Skin epidermis (tissue), 12 donors: Measurements from ENCODE around the gene ZBTB11.
A peak's percentile ranks its signal among the peaks of the same experiment; 100 is the strongest.
"Not testable (repeated sequence)": the region's sequence is repeated elsewhere in the genome, so short reads cannot be mapped to it uniquely, and the experiment has no call there.

Source experiments
- H3K27ac ChIP-seq, 21 experiments: fragments of 200-600 bp; sonication (generic) in 11 of 21; one replicate each; pipeline ENCODE4 v1.5.0; 2020; ENCODE audit warnings: mild to moderate bottlenecking in 3 of 21, inconsistent platforms in 2 of 21, moderate library complexity in 2 of 21
- H3K4me3 ChIP-seq, 7 experiments: fragments of 200-600 bp; sonication (generic) in 2 of 7; one replicate each; pipeline ENCODE4 v1.5.0; 2020; ENCODE audit warnings: inconsistent platforms in 2 of 7, mild to moderate bottlenecking in 2 of 7, moderate library complexity in 1 of 7

Gene ZBTB11

DNA sequence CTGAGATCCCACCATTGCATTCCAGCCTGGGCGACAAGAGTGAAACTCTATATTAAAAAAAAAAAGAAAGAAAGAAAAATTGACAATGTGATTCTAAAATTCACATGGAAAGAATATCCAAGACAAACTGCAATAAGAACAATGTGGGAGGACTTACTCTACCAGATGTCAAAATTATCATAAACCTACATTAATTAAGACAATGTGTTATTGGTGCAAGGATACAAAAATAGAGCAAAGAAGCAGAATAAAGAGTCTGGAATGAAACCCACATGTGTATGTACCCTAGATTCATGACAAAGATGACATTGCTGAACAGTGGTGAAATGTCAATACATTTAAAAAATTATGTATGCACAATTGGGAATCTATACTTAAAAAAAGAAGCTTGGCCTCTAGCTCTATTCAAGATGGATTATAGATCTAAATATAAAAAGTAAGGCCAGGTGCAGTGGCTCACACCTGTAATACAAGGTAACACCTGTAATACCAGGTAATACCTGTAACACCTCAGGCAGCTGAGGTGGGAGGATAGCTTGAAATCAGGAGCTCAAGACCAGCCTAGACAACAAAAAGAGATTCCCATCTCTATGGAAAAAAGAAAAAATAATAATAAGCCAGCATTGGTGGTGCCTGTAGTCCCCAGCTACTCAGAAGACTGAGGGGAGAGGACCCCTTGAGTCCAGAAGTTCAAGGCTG is 45.7 kb downstream of the ZBTB11 start:
- Histone ChIP-seq H3K27ac (no peak overlapping the region), H3K4me3 (no peak overlapping the region)

DNA sequence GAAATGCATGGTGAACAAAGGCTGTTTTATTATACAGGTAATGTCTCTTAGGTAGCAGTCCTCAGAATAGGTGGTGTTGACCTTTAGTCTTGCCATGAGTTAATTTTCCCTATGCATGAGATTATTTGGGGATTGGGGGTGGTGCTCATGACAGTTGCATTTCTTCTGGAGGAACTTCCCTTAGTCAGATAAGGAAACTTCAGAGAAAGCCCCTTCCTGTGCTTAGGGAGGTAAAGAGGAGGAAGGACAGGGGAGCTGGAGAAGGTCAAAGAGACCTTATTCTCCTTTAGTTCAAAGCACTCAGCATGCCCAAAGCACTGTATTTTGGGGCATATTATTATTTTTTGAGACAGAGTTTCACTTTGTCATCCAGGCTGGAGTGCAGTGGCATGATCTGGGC is 47.7 kb downstream of the ZBTB11 start:
- no peak overlapping the region for H3K27ac ChIP-seq
- no peak overlapping the region for H3K4me3 ChIP-seq

DNA sequence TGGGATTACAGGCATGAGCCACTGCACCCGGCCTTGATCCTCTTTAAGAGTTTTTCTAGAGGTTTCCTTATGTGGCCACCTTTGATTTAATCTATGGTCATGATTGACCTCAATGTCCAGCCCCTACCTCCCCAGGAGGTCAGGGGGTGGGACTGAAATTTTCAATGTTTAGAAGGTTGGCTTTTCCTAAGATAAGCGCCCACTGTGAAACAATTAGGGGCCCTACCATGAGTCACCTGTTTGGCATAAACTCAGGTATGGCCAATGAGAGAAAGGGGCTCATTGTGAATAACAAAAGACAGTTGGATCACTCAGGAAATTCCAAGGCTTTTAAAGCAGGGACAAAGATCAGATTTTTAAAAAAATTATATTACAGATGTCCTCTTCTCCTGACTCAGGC is 51.1 kb downstream of the ZBTB11 start:
- H3K27ac ChIP-seq: no peak overlapping the region
- no peak overlapping the region for H3K4me3 ChIP-seq

DNA sequence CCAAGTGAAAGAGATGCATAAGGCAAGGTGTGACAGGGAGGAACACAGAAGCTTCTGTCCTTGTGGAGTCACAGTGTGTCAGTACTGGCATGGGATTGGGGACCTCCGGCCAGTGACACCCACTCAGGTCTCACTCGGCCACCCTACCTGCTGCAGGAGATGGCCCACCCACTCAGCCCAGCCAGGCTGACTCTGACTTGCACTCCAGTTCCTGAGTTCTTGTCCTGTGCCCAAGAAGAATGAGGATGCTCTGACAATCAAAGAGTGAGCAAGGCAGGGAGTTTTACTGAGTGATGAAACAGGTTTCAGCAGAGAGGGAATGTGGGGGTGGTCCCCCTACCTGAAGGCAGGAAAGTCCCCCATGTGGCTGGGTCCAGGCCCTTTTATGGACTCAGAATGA is 52.1 kb downstream of the ZBTB11 start:
- H3K27ac ChIP-seq: no peak overlapping the region
- H3K4me3 ChIP-seq: no peak overlapping the region

DNA sequence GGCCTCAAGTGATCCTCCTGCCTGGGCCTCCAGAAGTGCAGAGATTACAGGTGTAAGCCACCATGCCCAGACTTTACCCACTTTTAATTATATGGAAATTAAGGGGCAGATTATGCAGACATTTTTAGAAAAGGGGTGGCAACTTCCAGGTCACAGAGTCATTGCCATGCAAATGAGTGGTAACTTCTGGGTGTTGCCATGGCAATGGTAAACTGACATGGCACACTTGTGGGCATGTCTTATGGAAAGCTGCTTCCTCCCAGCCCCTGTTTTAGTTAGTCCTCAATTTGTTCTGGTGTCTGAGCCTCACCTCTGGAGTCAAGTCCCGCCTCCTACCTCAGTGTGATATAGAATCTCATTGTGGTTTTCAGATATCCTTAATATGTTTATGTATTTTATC is 53.3 kb downstream of the ZBTB11 start:
- H3K4me3 ChIP-seq: no peak overlapping the region
- H3K27ac ChIP-seq: no peak overlapping the region

DNA sequence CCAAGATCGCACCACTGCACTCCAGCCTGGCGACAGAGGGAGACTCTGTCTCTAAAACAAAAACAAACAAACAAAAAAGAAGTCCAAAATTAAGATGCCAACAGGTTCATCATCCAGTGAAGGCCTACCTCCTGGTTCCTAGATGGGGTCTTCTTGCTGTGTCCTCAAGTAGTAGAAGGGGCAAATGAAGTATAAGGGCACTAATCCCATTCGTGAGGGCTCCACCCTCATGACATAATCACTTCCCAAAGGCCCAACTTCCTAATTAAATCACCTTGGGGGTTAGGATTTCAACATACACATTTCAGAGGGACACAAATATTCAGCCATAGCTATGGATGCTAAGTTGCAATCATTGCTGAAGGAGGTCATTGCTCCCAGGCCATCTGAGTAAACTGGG is 57.2 kb downstream of the ZBTB11 start:
- H3K27ac ChIP-seq: no peak overlapping the region
- no peak overlapping the region for H3K4me3 ChIP-seq

DNA sequence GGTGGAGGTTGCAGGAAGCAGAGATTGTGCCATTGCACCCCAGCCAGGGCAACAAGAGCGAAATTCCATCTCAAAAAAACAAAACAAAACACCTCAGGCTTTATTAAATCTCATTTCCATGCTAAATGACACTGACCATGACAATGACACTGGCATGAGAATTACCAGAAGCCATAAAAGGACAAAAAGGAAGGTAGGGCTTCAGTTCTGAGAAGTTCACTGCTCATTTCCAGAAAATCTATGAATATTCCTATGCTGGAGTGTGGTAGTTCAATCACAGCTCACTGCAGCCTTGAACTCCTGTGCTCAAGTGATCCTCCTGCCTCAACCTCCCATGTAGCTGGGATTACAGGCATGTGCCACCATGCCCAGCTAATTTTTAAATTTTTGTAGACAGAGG is 58.2 kb downstream of the ZBTB11 start:
- H3K4me3 ChIP-seq: no peak overlapping the region
- no peak overlapping the region for H3K27ac ChIP-seq

DNA sequence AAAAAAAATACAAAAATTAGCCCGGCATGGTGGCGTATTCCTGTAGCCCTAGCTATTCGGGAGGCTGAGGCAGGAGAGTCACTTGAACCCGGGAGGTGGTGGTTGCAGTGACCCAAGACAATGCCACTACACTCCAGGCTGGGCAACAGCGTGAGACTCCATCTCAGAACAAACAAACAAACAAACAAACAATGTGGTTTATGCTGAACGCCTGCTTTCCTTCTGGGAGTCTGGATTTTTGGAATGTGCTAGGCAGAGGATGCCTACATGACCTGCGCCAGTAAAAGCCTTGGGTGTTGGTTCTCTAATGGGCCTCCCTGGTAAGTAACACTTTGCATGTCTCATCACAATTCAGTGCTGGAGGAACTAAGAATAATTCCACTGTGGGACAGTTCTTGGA is 59.5 kb downstream of the ZBTB11 start:
- H3K27ac ChIP-seq: no peak overlapping the region
- no peak overlapping the region for H3K4me3 ChIP-seq

DNA sequence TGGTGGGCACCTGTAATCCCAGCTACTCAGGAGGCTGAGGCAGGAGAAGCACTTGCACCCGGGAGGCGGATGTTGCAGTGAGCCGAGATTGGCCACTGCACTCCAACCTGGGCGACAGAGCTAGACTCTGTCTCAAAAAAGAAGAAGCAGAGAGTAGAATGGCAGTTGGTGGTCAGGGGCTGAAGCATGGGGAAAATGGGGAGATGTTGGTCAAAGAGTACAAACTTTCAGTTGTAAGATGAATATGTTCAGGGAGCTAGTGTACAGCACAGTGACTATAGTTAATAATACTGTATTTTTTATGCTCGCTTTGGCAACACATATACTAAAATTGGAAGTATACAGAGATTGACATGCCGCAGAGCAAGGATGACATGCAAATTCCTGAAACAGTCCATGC is 61.4 kb downstream of the ZBTB11 start:
- no peak overlapping the region for H3K4me3 ChIP-seq

DNA sequence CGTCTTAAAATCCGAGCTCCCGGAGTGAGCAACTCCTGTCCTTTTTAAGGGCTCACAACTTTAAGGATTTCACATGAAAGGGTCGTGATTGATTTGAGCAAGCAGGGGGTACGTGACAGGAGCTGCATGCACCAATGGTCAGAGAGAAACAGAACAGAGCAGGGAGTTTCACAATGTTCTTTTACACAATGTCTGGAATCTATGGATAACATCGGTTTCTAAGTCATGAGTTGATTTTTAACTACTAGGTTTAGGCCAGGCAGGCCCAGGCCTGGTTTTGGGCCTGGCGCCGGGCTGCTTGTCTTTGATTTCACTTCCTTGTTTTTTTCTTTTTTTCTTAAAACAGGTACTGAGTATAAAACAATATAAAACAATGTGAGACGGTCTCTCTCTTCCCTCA is 63.9 kb downstream of the ZBTB11 start:
- H3K4me3 ChIP-seq: not testable (repeated sequence)
- peak overlapping the region in 1 of 21 experiments; percentile 39 for H3K27ac ChIP-seq

More for the DNA sequence above, 61.4 kb downstream of the ZBTB11 start:
- H3K27ac ChIP-seq: no peak overlapping the region

DNA sequence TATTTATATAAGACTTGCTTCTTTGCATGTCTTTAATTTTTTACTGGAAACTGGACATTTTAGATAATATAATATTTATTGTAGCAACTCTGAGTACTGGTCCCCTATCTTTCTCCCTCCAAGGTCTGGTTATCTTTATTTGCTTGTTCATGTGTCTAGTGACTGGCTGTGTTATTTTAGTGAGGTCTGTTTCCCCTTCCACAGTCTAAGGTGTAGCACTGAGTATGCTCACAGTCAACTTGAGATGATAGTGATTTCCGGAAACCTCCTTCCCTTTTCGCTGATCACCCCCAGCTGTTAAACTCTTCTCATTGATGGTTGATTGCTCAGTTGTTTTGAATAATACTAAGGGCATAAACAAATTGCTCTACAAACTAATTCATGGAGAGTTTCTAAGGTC is 65.9 kb downstream of the ZBTB11 start:
- Histone ChIP-seq H3K27ac (no peak overlapping the region), H3K4me3 (no peak overlapping the region)

DNA sequence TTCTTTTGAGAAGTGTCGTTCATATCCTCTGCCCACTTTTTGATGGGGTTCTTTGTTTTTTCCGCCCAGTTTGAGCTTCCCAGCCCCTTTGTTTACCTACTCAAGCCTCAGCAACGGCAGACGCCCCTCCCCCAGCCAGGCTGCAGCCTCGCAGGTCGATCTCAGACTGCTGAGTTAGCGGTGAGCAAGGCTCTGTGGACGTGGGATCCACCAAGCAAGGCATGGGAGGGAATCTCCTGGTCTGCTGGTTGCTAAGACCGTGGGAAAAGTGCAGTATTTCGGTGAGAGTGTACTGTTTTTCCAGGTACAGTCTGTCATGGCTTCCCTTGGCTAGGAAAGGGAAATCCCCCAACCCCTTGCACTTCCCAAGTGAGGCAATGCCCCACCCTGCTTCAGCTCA is 71.5 kb downstream of the ZBTB11 start:
- H3K4me3 ChIP-seq, H3K27ac ChIP-seq: not testable (repeated sequence)

DNA sequence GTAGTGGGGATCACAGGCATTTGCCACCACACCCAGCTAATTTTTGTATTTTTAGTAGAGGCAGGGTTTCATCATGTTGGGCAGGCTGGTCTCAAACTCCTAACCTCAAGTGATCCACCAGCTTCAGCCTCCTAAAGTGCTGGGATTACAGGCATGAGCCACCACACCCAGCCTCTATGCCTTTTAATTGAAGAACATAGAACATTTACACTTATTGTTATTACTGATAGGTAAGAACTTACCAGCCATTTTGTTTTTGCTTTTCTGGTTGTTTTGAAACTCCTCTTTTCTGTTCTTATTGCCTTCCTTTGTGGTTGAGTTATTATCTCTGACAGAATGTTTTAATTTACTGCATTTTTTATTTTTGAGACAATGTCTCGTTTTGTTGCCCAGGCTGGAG is 73.7 kb downstream of the ZBTB11 start:
- H3K4me3 ChIP-seq: no peak overlapping the region
- no peak overlapping the region for H3K27ac ChIP-seq

DNA sequence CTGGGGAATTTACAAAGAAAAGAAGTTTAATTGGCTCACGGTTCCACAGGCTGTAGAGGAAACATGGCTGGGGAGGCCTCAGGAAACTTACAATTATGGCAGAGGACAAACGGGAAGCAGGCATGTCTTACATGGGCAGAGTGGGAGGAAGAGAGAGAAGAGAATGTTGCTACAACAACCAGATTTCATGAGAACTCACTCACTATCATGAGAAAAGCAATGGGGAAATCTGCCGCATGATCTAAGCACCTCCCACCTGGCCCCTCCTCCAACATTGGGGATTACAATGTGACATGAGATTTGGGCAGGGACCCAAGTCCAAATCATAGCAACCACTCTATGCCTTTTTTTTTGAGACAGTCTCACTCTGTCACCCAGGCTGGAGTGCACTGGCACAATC is 74.2 kb downstream of the ZBTB11 start:
- Histone ChIP-seq H3K4me3 (no peak overlapping the region), H3K27ac (no peak overlapping the region)
